SW 1271 (cell line): ENCODE measurements around the gene DEK.

Experiments used
- DNase-seq, 2 experiments: peaks; one replicate each; lab custom pipeline; 2025; lab: John Stamatoyannopoulos, UW

The DEK gene

GRCh38 chr6:18265787-18266522, 1.6 kb upstream of the DEK start:
- DNase-seq = no peak

GRCh38 chr6:18264923-18265377, 620 bp upstream of the DEK start:
- DNase-seq = no peak

GRCh38 chr6:18263418-18264218, 712 bp downstream of the DEK start:
- no peak for DNase-seq

GRCh38 chr6:18262702-18263417, 1.5 kb downstream of the DEK start:
- peak in 1 of 2 experiments; percentile 28 for DNase-seq

GRCh38 chr6:18261877-18262276, 2.5 kb downstream of the DEK start:
- no peak for DNase-seq

- peak in 1 of 2 experiments; percentile 37 for DNase-seq
Measured at GRCh38 chr6:18260448-18261106, 3.8 kb downstream of the DEK start.

- no peak for DNase-seq
Measured at GRCh38 chr6:18259675-18260447, 4.5 kb downstream of the DEK start.

GRCh38 chr6:18254793-18255192, 9.5 kb downstream of the DEK start:
- DNase-seq = no peak

- DNase-seq = no peak
Measured at GRCh38 chr6:18253635-18254034, 10.7 kb downstream of the DEK start.

GRCh38 chr6:18249271-18249670, 15.1 kb downstream of the DEK start:
- DNase-seq = no peak

- no peak for DNase-seq
Measured at GRCh38 chr6:18248698-18249097, 15.6 kb downstream of the DEK start.

GRCh38 chr6:18247002-18247401, 17.3 kb downstream of the DEK start:
- DNase-seq = no peak

- DNase-seq = no peak
Measured at GRCh38 chr6:18246205-18246604, 18.1 kb downstream of the DEK start.

- DNase-seq = no peak
Measured at GRCh38 chr6:18245642-18246041, 18.7 kb downstream of the DEK start.

GRCh38 chr6:18245079-18245478, 19.3 kb downstream of the DEK start:
- DNase-seq = no peak

- DNase-seq = no peak
Measured at GRCh38 chr6:18244251-18244650, 20.1 kb downstream of the DEK start.

GRCh38 chr6:18243302-18243893, 20.9 kb downstream of the DEK start:
- DNase-seq = no peak

GRCh38 chr6:18242062-18242851, 22.1 kb downstream of the DEK start:
- DNase-seq = peak; percentile 77 to 82

- peak in 1 of 2 experiments; percentile 36 for DNase-seq
Measured at GRCh38 chr6:18241208-18242038, 22.9 kb downstream of the DEK start.
